Neural crest cell (in vitro differentiated cells): ENCODE data around the gene PDCD4. TPM values are rescaled to one million over a fixed set of nuclear protein-coding genes. Genes with fewer than 3 reads are reported as not detected.

ENCODE experiments used
- DNase-seq: peaks from one replicate; pipeline ENCODE4 v3.0.0; 2021; ENCODE audit warnings: low read depth, mixed read lengths, low spot score
- H3K27ac Mint-ChIP-seq: one replicate; pipeline ENCODE4 v1.8.0; 2021; ENCODE audit warnings: mild to moderate bottlenecking, mixed read lengths; ENCODE audit not compliant: unreplicated experiment
- H3K27me3 Mint-ChIP-seq: 2 replicates; pipeline ENCODE4 v1.8.0; 2021; ENCODE audit warnings: low read depth, mild to moderate bottlenecking, mixed read lengths
- H3K36me3 Mint-ChIP-seq: 2 replicates; pipeline ENCODE4 v1.8.0; 2021; ENCODE audit warnings: low read depth, mild to moderate bottlenecking, mixed read lengths
- H3K4me1 Mint-ChIP-seq: 2 replicates; pipeline ENCODE4 v1.8.0; 2021; ENCODE audit warnings: mixed read lengths
- H3K4me3 Mint-ChIP-seq: one replicate; pipeline ENCODE4 v1.8.0; 2021; ENCODE audit warnings: mild to moderate bottlenecking, mixed read lengths
- H3K9me3 Mint-ChIP-seq: 2 replicates; pipeline ENCODE4 v1.8.0; 2021; ENCODE audit warnings: mixed read lengths
- total RNA-seq: library from RNA; stranded (reverse); gene quantifications from 2 replicates; pipeline ENCODE4 v1.2.1, GENCODE V29; 2021
- TF ChIP-seq, protein P1 (sequence below): fragments of 200-600 bp; sonication (generic); conservative IDR thresholded peaks from 2 replicates; pipeline ENCODE4 v1.5.0; 2021; ENCODE audit warnings: antibody characterized with exemption, mild to moderate bottlenecking

PDCD4 gene
- total RNA-seq, 1 donor from 2014 or later, result 37.8 TPM

DNA sequence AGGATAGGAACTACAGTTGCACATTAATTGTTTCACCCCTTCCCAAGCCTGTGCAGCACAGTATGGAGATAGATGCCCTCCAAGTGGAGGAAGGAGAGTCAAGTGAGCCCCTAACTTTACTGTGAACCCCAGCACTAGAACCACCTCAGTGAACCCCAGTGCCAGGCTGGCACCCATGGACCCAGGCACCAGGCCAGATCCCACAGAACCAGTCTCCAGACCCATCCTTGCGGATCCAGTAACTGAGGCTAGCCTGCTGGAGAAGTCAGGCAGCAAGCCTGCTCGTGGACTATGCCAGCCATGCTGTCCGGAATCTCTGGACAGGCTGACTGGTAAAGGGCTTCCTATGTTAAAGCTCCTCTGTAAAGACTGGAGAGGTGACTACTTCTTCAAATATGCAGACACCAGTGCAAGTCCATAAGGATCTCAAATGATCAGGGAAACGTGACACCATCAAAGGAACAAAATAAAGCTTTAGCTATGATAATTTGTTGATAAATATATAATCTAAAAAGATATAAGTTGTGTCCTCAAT is 75.4 kb downstream of the PDCD4 start:
- Mint-ChIP-seq H3K27ac (no peak overlapping the region), H3K36me3 (peaks cover 69% of the 10 kb centered on the region), H3K4me3 (no peak overlapping the region)

More for the DNA sequence above, 75.4 kb downstream of the PDCD4 start:
- no peak for DNase-seq
- H3K4me1 Mint-ChIP-seq, result peaks cover 17% of the 10 kb centered on the region
- peaks cover 28% of the 10 kb centered on the region for H3K9me3 Mint-ChIP-seq
- TF ChIP-seq, protein P1, sequence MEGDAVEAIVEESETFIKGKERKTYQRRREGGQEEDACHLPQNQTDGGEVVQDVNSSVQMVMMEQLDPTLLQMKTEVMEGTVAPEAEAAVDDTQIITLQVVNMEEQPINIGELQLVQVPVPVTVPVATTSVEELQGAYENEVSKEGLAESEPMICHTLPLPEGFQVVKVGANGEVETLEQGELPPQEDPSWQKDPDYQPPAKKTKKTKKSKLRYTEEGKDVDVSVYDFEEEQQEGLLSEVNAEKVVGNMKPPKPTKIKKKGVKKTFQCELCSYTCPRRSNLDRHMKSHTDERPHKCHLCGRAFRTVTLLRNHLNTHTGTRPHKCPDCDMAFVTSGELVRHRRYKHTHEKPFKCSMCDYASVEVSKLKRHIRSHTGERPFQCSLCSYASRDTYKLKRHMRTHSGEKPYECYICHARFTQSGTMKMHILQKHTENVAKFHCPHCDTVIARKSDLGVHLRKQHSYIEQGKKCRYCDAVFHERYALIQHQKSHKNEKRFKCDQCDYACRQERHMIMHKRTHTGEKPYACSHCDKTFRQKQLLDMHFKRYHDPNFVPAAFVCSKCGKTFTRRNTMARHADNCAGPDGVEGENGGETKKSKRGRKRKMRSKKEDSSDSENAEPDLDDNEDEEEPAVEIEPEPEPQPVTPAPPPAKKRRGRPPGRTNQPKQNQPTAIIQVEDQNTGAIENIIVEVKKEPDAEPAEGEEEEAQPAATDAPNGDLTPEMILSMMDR, result no peak
- H3K27me3 Mint-ChIP-seq, result no peaks in the 10 kb centered on the region

Other genes starting within 250 kb of the PDCD4 start
- gene RBM20, start 227.6 kb upstream of the PDCD4 start, total RNA-seq, result 0.58 and 0.61 TPM in 2 replicates
- 33.6 and 37.8 TPM in 2 replicates for gene BBIP1, start 47.3 kb downstream of the PDCD4 start, total RNA-seq
- 30.1 and 34.9 TPM in 2 replicates for gene SHOC2, start 47.7 kb downstream of the PDCD4 start, total RNA-seq
- 0.07 and 0.14 TPM in 2 replicates for gene ADRA2A, start 205.1 kb downstream of the PDCD4 start, total RNA-seq